Measurements from ENCODE around the gene SORCS2.

GRCh38 chr4:7182616-7183015, 9.7 kb upstream of the SORCS2 start:
- TF ChIP-seq EZH2 (IDR thresholded peaks at IDR 0.05; ENCODE audit: insufficient read depth, poor library complexity, severe bottlenecking) (no peak), EZH2phosphoT487 (IDR thresholded peaks at IDR 0.05; ENCODE audit: insufficient read depth, low read depth) (no peak)

All from GM23248 (cell line).